Activated CD4-positive, alpha-beta T cell treated with anti-CD3 and anti-CD28 coated beads, Interleukin-2, amount 50 U/mL, for 48 hours (primary cell): ENCODE data around the gene HBM.
"Not testable (repeated sequence)": the region's sequence is repeated elsewhere in the genome, so short reads cannot be mapped to it uniquely, and the experiment has no call there.

ENCODE experiments used
- DNase-seq, 2 experiments: peaks; one replicate each; pipeline ENCODE4 v3.0.0-alpha.2; 2020

HBM gene

GRCh38 chr16:187330-187729, 21.6 kb downstream of the HBM start:
- no peak for DNase-seq

GRCh38 chr16:188674-189073, 22.9 kb downstream of the HBM start:
- DNase-seq = no peak

DNA sequence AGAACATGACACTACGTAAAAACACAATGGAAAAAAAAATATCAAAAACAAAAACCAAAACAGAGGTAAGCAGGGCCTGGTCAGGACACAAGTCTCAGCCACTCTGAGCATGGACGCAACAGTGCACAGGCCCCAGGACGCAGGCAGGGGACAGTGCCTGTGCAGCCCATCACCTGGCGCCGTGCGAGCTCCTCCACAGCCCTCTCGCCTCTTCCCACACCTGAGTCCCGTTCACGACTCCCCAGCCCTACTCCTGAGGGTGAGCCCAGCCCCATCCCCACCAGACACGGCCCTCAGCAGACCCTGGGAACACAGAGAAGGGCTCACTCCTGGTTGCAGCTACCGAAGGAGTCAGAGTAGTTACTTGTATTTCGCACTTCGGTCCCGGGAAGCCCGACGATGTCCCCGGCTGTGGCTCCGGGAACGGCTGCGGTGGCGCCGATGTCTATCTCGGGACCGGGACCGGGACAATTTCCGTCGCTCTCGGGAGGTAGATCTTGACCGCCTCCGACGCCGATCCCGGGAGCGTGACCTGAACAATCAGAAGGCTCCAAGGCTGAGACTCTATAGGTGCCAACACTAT, 23.9 kb downstream of the HBM start:
- DNase-seq = no peak

DNA sequence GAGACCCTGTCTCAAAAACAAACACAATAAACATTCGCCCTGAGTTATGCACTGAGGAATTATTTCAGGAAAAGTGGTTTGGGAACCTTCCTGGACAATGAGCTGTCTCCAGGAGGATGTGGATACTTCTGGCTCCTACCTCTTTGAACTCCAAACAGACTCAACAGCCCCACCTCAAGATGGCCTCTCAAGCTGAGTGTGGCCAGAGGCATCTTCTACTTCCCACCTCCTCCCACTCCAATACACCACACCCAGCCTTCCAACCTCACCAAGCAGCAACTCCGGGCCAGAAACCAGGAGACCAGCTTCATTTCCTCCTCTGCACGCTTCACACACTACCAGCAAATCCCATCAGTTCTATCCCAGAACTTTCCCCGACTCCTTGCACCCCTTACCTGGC, 26.1 kb downstream of the HBM start:
- no peak for DNase-seq

- no peak for DNase-seq
Observed at GRCh38 chr16:192686-193085, 26.9 kb downstream of the HBM start.

GRCh38 chr16:193441-193840, 27.7 kb downstream of the HBM start:
- no peak for DNase-seq

DNA sequence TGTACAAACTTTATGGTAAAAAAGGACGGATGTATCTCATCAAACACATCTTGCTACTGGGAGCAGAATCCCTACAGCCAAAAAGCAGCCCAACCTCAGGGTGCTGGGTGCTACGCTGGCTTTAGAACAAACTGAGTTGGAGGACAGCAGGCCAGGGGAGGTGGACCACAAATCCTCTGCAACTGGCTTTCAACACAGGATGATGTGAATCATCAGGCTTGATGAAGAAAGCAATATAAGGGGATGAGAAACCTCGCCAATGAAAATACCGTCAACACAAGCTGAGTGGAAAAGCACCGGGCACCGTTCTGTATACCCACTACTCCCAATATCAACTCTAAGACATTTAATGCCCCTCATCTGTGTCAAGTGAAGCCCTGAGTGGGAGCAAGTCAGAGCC, 28.7 kb downstream of the HBM start:
- DNase-seq = no peak

- no peak for DNase-seq
Observed at GRCh38 chr16:200388-200787, 34.6 kb downstream of the HBM start.

DNA sequence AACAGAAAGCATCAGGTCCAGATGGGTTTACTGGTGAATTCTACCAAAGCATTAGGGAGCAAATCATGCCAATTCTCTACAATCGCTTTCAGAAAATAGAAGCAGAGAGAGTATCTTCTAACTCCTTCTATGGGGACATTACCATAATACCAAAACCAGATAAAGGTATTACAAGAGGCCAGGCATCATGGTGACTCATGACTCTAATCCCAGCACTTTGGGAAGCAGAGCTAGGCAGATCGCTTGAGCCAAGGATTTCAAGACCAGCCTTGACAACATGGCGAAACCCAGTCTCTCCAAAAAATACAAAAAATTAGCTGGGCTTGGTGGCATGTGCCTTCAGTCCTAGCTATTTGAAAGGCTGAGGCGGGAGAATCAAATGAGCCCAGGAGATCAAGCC, 37.5 kb downstream of the HBM start:
- DNase-seq = no peak

- not testable (repeated sequence) for DNase-seq
Observed at GRCh38 chr16:204046-204445, 38.3 kb downstream of the HBM start.

DNA sequence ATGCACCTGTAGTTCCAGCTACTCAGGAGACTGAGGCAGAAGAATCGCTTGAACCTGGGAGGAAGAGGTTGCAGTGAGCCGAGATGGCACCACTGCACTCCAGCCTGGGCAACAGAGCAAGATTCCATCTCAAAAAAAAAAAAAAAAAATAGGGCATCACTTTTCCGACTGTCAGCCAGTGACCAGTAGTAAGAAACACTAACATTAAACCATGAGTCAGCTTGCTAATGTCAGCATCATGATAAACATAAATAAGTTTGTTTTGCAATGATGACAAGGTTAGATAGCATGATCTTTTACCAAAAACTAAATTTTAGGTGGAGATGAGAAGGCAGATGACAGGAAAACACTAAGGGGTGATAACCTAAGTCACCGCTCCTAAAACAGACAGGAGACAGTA, 43.6 kb downstream of the HBM start:
- not testable (repeated sequence) for DNase-seq

DNA sequence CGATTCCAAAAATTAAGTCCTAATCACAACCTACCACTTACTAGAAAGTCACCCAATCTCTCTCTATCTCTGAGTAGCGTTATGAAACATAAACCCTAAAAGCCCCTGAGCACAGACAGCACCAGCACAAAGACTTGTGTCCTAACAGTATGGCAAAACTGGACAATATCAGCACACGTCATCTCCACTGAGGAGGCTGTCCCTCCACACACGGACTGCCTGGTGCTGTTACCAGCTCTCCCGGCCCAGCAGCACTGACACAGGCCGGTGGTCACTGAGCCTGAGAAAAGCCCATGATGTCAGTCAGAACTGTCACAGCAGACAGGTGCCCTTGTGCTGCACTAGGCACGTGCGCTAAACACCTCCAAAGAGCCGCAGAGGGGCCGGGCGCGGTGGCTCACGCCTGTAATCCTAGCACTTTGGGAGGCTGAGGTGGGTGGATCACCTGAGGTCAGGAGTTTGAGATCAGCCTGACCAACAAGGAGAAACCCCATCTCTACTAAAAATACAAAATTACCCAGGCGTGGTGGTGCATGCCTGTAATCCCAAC, 45.9 kb downstream of the HBM start:
- not testable (repeated sequence) for DNase-seq

DNA sequence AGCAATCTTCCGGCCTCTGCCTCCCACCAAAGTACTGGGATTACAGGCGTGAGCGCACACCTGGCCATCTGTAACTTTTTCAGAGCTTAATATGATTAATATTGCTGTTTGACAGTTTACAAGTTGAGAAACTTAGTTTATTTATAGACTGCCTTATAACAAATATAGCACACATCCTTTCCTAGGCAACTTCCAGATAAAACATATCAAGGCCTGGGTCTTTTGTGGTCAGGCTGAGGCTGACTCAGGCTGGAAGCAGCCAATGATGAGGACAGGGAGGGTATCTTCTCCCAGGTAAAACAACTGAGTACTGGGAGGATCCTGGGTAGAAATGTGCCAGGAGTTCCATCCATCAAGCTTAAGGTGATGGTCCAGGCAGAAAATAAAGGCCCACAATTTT, 47.2 kb downstream of the HBM start:
- no peak for DNase-seq
